Upper lobe of right lung (tissue), 1 donor: ENCODE data around the gene HGF. TPM values are rescaled to one million over a fixed set of nuclear protein-coding genes. Genes with fewer than 3 reads are reported as not detected.

Experiments
- ATAC-seq: fragments of 200-7000 bp; cut with Tn5 transposase; one replicate; pipeline ENCODE4 v1.9.1; 2020; ENCODE audit warnings: mild to moderate bottlenecking, moderate library complexity
- DNase-seq: peaks from one replicate; pipeline ENCODE4 v3.0.0-alpha.2; 2020
- H3K27ac ChIP-seq: fragments of 200-600 bp; one replicate; pipeline ENCODE4 v1.8.0; 2022
- H3K27me3 ChIP-seq: fragments of 200-600 bp; one replicate; pipeline ENCODE4 v1.8.0; 2022; ENCODE audit warnings: mild to moderate bottlenecking
- H3K36me3 ChIP-seq: fragments of 200-600 bp; one replicate; pipeline ENCODE4 v1.8.0; 2022
- H3K4me1 ChIP-seq: fragments of 200-600 bp; one replicate; pipeline ENCODE4 v1.8.0; 2022
- H3K4me3 ChIP-seq: fragments of 200-600 bp; one replicate; pipeline ENCODE4 v1.8.0; 2022; ENCODE audit warnings: mild to moderate bottlenecking
- H3K9me3 ChIP-seq: fragments of 200-600 bp; one replicate; pipeline ENCODE4 v1.8.0; 2022
- CTCF ChIP-seq: fragments of 200-600 bp; IDR thresholded peaks from one replicate; pipeline ENCODE4 v1.8.0; 2022; ENCODE audit warnings: antibody characterized with exemption
- intact Hi-C: fragments of 100-400 bp; cut with DNase I; formaldehyde crosslinking; loops from one replicate; pipeline ENCODE4 v1.11.0; 2022
- total RNA-seq: library from RNA; stranded (reverse); fragmentation: NEBNext Ultra II Directional; extraction: Animal tissue kit (Norgen Biotek cat#: 25700); gene quantifications from one replicate; pipeline ENCODE4 v1.2.1, GENCODE V29; 2021
- donor health status: DM: no; HTN: yes; CAD: no; lungs with severe emphysema.

HGF gene
- total RNA-seq, 1 donor from 2014 or later = 26.5 TPM

- H3K36me3 ChIP-seq = no peaks in the 10 kb centered on the region
- H3K4me1 ChIP-seq = no peaks in the 10 kb centered on the region
- ATAC-seq (no peak), DNase-seq (no peak)
- no peak overlapping the region for H3K27ac ChIP-seq
- intact Hi-C loops = no loop called here
- H3K27me3 ChIP-seq = no peaks in the 10 kb centered on the region
- H3K4me3 ChIP-seq = no peak overlapping the region
- H3K9me3 ChIP-seq = no peaks in the 10 kb centered on the region
- TF ChIP-seq CTCF = no peak
Measured at GRCh38 chr7:81655271-81655670, 114.6 kb downstream of the HGF start.

DNA sequence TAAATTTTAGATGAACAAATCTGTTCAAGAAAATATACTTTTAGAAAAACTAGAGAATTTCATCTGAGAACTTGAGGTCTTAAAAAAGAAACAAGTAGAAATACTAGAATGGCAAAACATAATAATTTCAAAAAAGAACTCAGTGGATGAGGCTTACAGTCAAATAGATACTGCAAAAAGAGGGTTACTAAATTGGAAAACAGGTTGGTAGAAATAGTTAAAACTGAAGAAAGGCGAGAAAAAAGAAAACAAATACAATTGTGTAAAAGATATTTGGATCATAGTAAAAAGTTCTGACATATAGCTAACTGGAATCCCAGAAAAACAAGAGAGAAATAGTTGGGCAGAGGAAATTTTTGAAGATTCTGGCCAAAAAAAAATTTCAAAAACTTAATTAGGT, 117.6 kb downstream of the HGF start:
- H3K27ac ChIP-seq = no peak overlapping the region
- no peak for TF ChIP-seq CTCF
- intact Hi-C loops = no loop called here
- no peaks in the 10 kb centered on the region for H3K27me3 ChIP-seq
- no peaks in the 10 kb centered on the region for H3K9me3 ChIP-seq
- ATAC-seq (no peak), DNase-seq (no peak)
- no peak overlapping the region for H3K4me3 ChIP-seq
- no peaks in the 10 kb centered on the region for H3K36me3 ChIP-seq
- no peaks in the 10 kb centered on the region for H3K4me1 ChIP-seq
